ENCODE data around the gene RAB3GAP1.

The RAB3GAP1 gene

DNA sequence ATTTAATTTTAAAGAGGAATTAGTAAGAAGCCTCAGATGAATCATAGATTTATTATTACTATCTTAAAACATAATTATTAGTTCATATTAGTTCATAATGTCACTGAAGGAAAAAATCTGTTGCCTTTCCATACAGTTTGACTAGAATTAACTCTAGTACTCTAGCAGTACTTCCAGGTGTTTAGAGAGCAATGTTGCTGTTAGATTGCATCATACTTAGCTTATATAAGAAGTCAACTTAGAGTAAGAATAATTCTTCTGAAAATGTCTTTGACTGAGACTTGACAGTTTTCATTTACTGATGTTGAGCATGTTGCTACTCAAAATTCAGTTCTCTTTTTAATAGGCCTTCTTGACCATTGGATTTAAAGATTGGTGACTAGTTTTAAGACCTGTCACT lies 4.7 kb downstream of the RAB3GAP1 start:
- H3K4me1 ChIP-seq, result peaks cover 0 to 65% (median 31%) of the 10 kb centered on the region in 4 donors
- peak overlapping the region in 1 of 2 donors; percentile 1 for H3K27ac ChIP-seq
- peaks cover 0 to 17% (median 13%) of the 10 kb centered on the region in 3 donors for H3K36me3 ChIP-seq
- H3K27me3 ChIP-seq, result no peaks in the 10 kb centered on the region
- intact Hi-C loops (cut with DNase I; ENCODE audit: low total_unique reads), result loop anchor here (10.0 kb wide), 1 partner anchor 132 kb away; no protein-coding TSS in a partner anchor
- H3K9me3 ChIP-seq, result no peaks in the 10 kb centered on the region
- TF ChIP-seq, protein P1, sequence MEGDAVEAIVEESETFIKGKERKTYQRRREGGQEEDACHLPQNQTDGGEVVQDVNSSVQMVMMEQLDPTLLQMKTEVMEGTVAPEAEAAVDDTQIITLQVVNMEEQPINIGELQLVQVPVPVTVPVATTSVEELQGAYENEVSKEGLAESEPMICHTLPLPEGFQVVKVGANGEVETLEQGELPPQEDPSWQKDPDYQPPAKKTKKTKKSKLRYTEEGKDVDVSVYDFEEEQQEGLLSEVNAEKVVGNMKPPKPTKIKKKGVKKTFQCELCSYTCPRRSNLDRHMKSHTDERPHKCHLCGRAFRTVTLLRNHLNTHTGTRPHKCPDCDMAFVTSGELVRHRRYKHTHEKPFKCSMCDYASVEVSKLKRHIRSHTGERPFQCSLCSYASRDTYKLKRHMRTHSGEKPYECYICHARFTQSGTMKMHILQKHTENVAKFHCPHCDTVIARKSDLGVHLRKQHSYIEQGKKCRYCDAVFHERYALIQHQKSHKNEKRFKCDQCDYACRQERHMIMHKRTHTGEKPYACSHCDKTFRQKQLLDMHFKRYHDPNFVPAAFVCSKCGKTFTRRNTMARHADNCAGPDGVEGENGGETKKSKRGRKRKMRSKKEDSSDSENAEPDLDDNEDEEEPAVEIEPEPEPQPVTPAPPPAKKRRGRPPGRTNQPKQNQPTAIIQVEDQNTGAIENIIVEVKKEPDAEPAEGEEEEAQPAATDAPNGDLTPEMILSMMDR (IDR thresholded peaks at IDR 0.05), result no peak
- no peak for DNase-seq
- no peak overlapping the region for H3K4me3 ChIP-seq

DNA sequence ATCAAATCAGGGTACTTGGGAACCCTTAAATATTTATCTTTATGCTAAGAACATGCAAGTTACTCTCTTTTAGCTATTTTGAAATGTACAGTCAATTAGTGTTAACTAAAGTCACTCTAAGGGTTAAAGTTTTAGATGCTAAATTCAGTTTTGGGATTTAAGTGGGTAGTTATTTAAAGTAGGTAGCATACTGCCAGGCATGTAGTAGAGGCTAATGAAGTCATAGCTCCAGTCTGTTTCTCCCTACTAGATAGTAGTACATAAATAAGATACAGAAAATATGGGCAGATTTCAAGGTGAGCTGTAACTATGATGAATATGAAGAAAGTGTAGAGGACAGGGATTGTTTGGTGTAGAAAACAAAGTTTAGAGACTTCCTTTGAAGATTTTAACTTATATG lies 7.5 kb downstream of the RAB3GAP1 start:
- TF ChIP-seq, protein P1 (IDR thresholded peaks at IDR 0.05), result no peak
- Histone ChIP-seq H3K36me3 (peaks cover 0 to 23% (median 13%) of the 10 kb centered on the region in 3 donors), H3K9me3 (no peaks in the 10 kb centered on the region), H3K27ac (no peak overlapping the region), H3K27me3 (no peaks in the 10 kb centered on the region), H3K4me1 (peaks cover 0 to 63% (median 19%) of the 10 kb centered on the region in 4 donors), H3K4me3 (no peak overlapping the region)
- DNase-seq, result no peak
- intact Hi-C loops (cut with DNase I; ENCODE audit: low total_unique reads), result loop anchor here (10.0 kb wide), 1 partner anchor 135 kb away; no protein-coding TSS in a partner anchor

- Histone ChIP-seq H3K9me3 (no peaks in the 10 kb centered on the region), H3K4me3 (peak overlapping the region; percentile 9 to 10), H3K27me3 (no peaks in the 10 kb centered on the region), H3K27ac (peak overlapping the region; percentile 34 to 49), H3K4me1 (peaks cover 0 to 47% (median 11%) of the 10 kb centered on the region in 4 donors), H3K36me3 (peaks cover 0 to 23% (median 13%) of the 10 kb centered on the region in 3 donors)
- TF ChIP-seq, protein P1 (IDR thresholded peaks at IDR 0.05), result no peak
- intact Hi-C loops (cut with DNase I; ENCODE audit: low total_unique reads), result no loop called here
- no peak for DNase-seq
Observed at GRCh38 chr2:135063210-135063609, 11.1 kb downstream of the RAB3GAP1 start.

GRCh38 chr2:135064149-135064548 lies 12.1 kb downstream of the RAB3GAP1 start:
- Histone ChIP-seq H3K4me3 (peak overlapping the region in 1 of 2 donors; percentile 9), H3K9me3 (no peaks in the 10 kb centered on the region), H3K36me3 (peaks cover 0 to 23% (median 13%) of the 10 kb centered on the region in 3 donors), H3K4me1 (peaks cover 0 to 44% (median 9%) of the 10 kb centered on the region in 4 donors), H3K27ac (peak overlapping the region; percentile 34 to 49), H3K27me3 (no peaks in the 10 kb centered on the region)
- TF ChIP-seq, protein P1 (IDR thresholded peaks at IDR 0.05), result no peak
- intact Hi-C loops (cut with DNase I; ENCODE audit: low total_unique reads), result no loop called here
- no peak for DNase-seq

- intact Hi-C loops (cut with DNase I; ENCODE audit: low total_unique reads), result no loop called here
- Histone ChIP-seq H3K4me1 (peaks cover 0 to 37% (median 9%) of the 10 kb centered on the region in 4 donors), H3K27me3 (no peaks in the 10 kb centered on the region), H3K36me3 (peaks cover 0 to 7% (median 3%) of the 10 kb centered on the region in 3 donors), H3K4me3 (no peak overlapping the region), H3K9me3 (no peaks in the 10 kb centered on the region), H3K27ac (no peak overlapping the region)
- TF ChIP-seq, protein P1 (IDR thresholded peaks at IDR 0.05), result no peak
- DNase-seq, result no peak
Observed at GRCh38 chr2:135066710-135067109, 14.6 kb downstream of the RAB3GAP1 start.

All from tibial artery (tissue), 4 donors.